ENCODE measurements around the gene STXBP5. TPM values are rescaled to one million over a fixed set of nuclear protein-coding genes. Genes with fewer than 3 reads are reported as not detected.

The STXBP5 gene
- total and polyA plus RNA-seq, 2 donors (not counting 1 experiment from before 2014, with no cell fraction given), result 4.6 to 24.1 TPM

- Histone ChIP-seq H3K9ac (ENCODE audit: low read length) (no peak overlapping the region), H3K27ac (ENCODE audit: low read length in 2 of 2) (no peak overlapping the region), H3K9me3 (ENCODE audit: control extremely low read depth in 1 of 3, control insufficient read depth in 2 of 3, insufficient read depth in 1 of 3, low read length in 2 of 3) (peaks cover 0 to 8% (median 1%) of the 10 kb centered on the region in 3 donors), H3K4me3 (ENCODE audit: control extremely low read depth in 1 of 5, extremely low read depth in 1 of 5, insufficient read depth in 1 of 5, low read depth in 2 of 5, low read length in 4 of 5) (no peak overlapping the region), H3K4me1 (ENCODE audit: control insufficient read depth in 2 of 2, insufficient read depth in 2 of 2, low read length in 2 of 2) (no peaks in the 10 kb centered on the region), H2AFZ (ENCODE audit: insufficient read depth, low read depth, low read length, poor library complexity, severe bottlenecking) (no peak overlapping the region), H4K20me1 (ENCODE audit: control insufficient read depth, insufficient read depth, low read length, poor library complexity, severe bottlenecking) (no peaks in the 10 kb centered on the region), H3K79me2 (ENCODE audit: control insufficient read depth, insufficient read depth, low read length) (no peaks in the 10 kb centered on the region), H3K4me2 (replicated peaks; ENCODE audit: low read depth, low read length, poor library complexity, severe bottlenecking) (no peak overlapping the region), H3K27me3 (replicated peaks in 1 of 4; ENCODE audit: control extremely low read depth in 1 of 4, control insufficient read depth in 3 of 4, insufficient read depth in 4 of 4, low read length in 3 of 4) (no peaks in the 10 kb centered on the region), H3K36me3 (replicated peaks in 1 of 2; ENCODE audit: control extremely low read depth in 1 of 2, control insufficient read depth in 1 of 2, extremely low read depth in 1 of 2, insufficient read depth in 2 of 2, low read length in 1 of 2) (peaks cover 0 to 1% of the 10 kb centered on the region in 2 experiments)
- ChIA-PET POLR2A (no interaction called here), CTCF (no interaction called here)
- no peak overlapping the region for H3K27ac Mint-ChIP-seq
- TF ChIP-seq EZH2 (IDR thresholded peaks at IDR 0.05; ENCODE audit: borderline replicate concordance, insufficient read depth, low read depth, low read length, poor library complexity, severe bottlenecking) (no peak), CTCF (IDR thresholded peaks at IDR 0.05) (no peak)
- no peaks in the 10 kb centered on the region for H3K27me3 Mint-ChIP-seq
- no peaks in the 10 kb centered on the region for H3K9me3 Mint-ChIP-seq (ENCODE audit: insufficient read depth)
- DNase-seq (no peak), ATAC-seq (ENCODE audit: low read depth) (no peak)
- no peak overlapping the region for H3K4me3 Mint-ChIP-seq
- no peaks in the 10 kb centered on the region for H3K4me1 Mint-ChIP-seq
- 100% methylated on average over 2 of the region's 3 CpGs for WGBS (ENCODE audit: insufficient coverage)
- intact Hi-C loops (cut with micrococcal nuclease), result no loop called here
These were observed 51.9 kb downstream of the STXBP5 start for GRCh38 chr6:147255948-147256674.

- Histone ChIP-seq H3K36me3 (replicated peaks in 1 of 2; ENCODE audit: control extremely low read depth in 1 of 2, control insufficient read depth in 1 of 2, extremely low read depth in 1 of 2, insufficient read depth in 2 of 2, low read length in 1 of 2) (no peaks in the 10 kb centered on the region), H2AFZ (ENCODE audit: insufficient read depth, low read depth, low read length, poor library complexity, severe bottlenecking) (no peak overlapping the region), H3K27me3 (replicated peaks in 1 of 4; ENCODE audit: control extremely low read depth in 1 of 4, control insufficient read depth in 3 of 4, insufficient read depth in 4 of 4, low read length in 3 of 4) (no peaks in the 10 kb centered on the region), H3K4me2 (replicated peaks; ENCODE audit: low read depth, low read length, poor library complexity, severe bottlenecking) (no peak overlapping the region), H3K9ac (ENCODE audit: low read length) (no peak overlapping the region), H4K20me1 (ENCODE audit: control insufficient read depth, insufficient read depth, low read length, poor library complexity, severe bottlenecking) (no peaks in the 10 kb centered on the region), H3K4me3 (ENCODE audit: control extremely low read depth in 1 of 5, extremely low read depth in 1 of 5, insufficient read depth in 1 of 5, low read depth in 2 of 5, low read length in 4 of 5) (no peak overlapping the region), H3K27ac (ENCODE audit: low read length in 2 of 2) (no peak overlapping the region), H3K9me3 (ENCODE audit: control extremely low read depth in 1 of 3, control insufficient read depth in 2 of 3, insufficient read depth in 1 of 3, low read length in 2 of 3) (no peaks in the 10 kb centered on the region), H3K79me2 (ENCODE audit: control insufficient read depth, insufficient read depth, low read length) (no peaks in the 10 kb centered on the region), H3K4me1 (ENCODE audit: control insufficient read depth in 2 of 2, insufficient read depth in 2 of 2, low read length in 2 of 2) (no peaks in the 10 kb centered on the region)
- Mint-ChIP-seq H3K4me1 (no peaks in the 10 kb centered on the region), H3K27ac (no peak overlapping the region), H3K9me3 (ENCODE audit: insufficient read depth) (no peaks in the 10 kb centered on the region), H3K4me3 (no peak overlapping the region), H3K27me3 (no peaks in the 10 kb centered on the region)
- no peak for DNase-seq
- CTCF ChIA-PET, result no interaction called here
- intact Hi-C loops (cut with micrococcal nuclease), result no loop called here
- TF ChIP-seq CTCF (IDR thresholded peaks at IDR 0.05) (no peak), EZH2 (IDR thresholded peaks at IDR 0.05; ENCODE audit: borderline replicate concordance, insufficient read depth, low read depth, low read length, poor library complexity, severe bottlenecking) (no peak)
- POLR2A ChIA-PET, result no interaction called here
- ATAC-seq (ENCODE audit: low read depth), result no peak
- 91% methylated on average over 4 of the region's 5 CpGs for WGBS (ENCODE audit: insufficient coverage)
These were observed 53.5 kb downstream of the STXBP5 start for GRCh38 chr6:147257760-147258159.
